B cell (primary cell): ENCODE measurements around the gene SRGAP1. TPM values are rescaled to one million over a fixed set of nuclear protein-coding genes. Genes with fewer than 3 reads are reported as not detected.

Experiments used
- ATAC-seq: fragments of 200-7000 bp; cut with Tn5 transposase; one replicate; pipeline ENCODE4 v1.10.0; 2021; ENCODE audit warnings: low read depth, mild to moderate bottlenecking, moderate number of reproducible peaks, moderate library complexity
- CTCF ChIA-PET: fragments of 350-600 bp; sonication (Branson Sonifier 250); formaldehyde crosslinking; loops from one replicate; lab custom pipeline; 2021; ENCODE audit warnings: antibody characterized with exemption, inconsistent platforms; lab: Charles Lee
- POLR2A ChIA-PET: fragments of 350-600 bp; sonication (Branson Sonifier 250); formaldehyde crosslinking; loops from one replicate; lab custom pipeline; 2021; ENCODE audit warnings: antibody characterized with exemption; lab: Charles Lee
- DNase-seq: peaks from one replicate; pipeline ENCODE4 v3.0.0; 2013
- H2AFZ ChIP-seq: 2 replicates; pipeline ENCODE4 v1.6.1; 2012; ENCODE audit warnings: mild to moderate bottlenecking, low read depth, low read length; ENCODE audit not compliant: insufficient read depth, poor library complexity, severe bottlenecking
- H3K27ac ChIP-seq, 2 donors: 1 replicate in 1 of 2; 2 replicates in 1 of 2; pipeline ENCODE4 v1.5.1; 2012 to 2013; ENCODE audit warnings: low read length in 2 of 2, mild to moderate bottlenecking in 2 of 2, moderate library complexity in 1 of 2
- H3K27me3 ChIP-seq, 4 experiments: fragments of 200-600 bp in 1 of 4; sonication (generic) in 1 of 4; replicated peaks in 1 of 4; 1 replicate in 2 of 4; 2 replicates in 2 of 4; pipeline versions ENCODE4 v1.6.1 to v1.7.0; 2013 to 2016; ENCODE audit warnings: low read length in 3 of 4, mild to moderate bottlenecking in 2 of 4, mixed read lengths in 1 of 4, moderate library complexity in 1 of 4; ENCODE audit not compliant: insufficient read depth in 4 of 4, control insufficient read depth in 3 of 4; ENCODE audit errors: control extremely low read depth in 1 of 4
- H3K36me3 ChIP-seq, 2 experiments: replicated peaks in 1 of 2; 1 replicate in 1 of 2; 2 replicates in 1 of 2; pipeline versions ENCODE4 v1.6.1 to v1.7.1; 2013; ENCODE audit warnings: low read length in 1 of 2; ENCODE audit not compliant: insufficient read depth in 2 of 2, control insufficient read depth in 1 of 2; ENCODE audit errors: control extremely low read depth in 1 of 2, extremely low read depth in 1 of 2
- H3K4me1 ChIP-seq, 2 donors: fragments of 200-600 bp in 1 of 2; sonication (generic) in 1 of 2; 1 replicate in 1 of 2; 2 replicates in 1 of 2; pipeline versions ENCODE4 v1.5.1 to v1.6.1; 2013 to 2017; ENCODE audit warnings: low read length in 2 of 2; ENCODE audit not compliant: control insufficient read depth in 2 of 2, insufficient read depth in 2 of 2
- H3K4me2 ChIP-seq: replicated peaks from 2 replicates; pipeline ENCODE3; 2012; ENCODE audit warnings: mild to moderate bottlenecking, low read depth, low read length; ENCODE audit not compliant: poor library complexity, severe bottlenecking
- H3K4me3 ChIP-seq, 5 experiments: fragments of 200-600 bp in 1 of 5; sonication (generic) in 1 of 5; 1 replicate in 3 of 5; 2 replicates in 2 of 5; pipeline versions ENCODE4 v1.5.1 to v1.7.0; 2011 to 2016; ENCODE audit warnings: low read length in 4 of 5, mild to moderate bottlenecking in 4 of 5, low read depth in 2 of 5, control low read depth in 1 of 5, moderate library complexity in 1 of 5; ENCODE audit not compliant: insufficient read depth in 1 of 5; ENCODE audit errors: control extremely low read depth in 1 of 5, extremely low read depth in 1 of 5
- H3K79me2 ChIP-seq: fragments of 200-600 bp; sonication (generic); one replicate; pipeline ENCODE4 v1.6.0; 2016; ENCODE audit warnings: low read length; ENCODE audit not compliant: control insufficient read depth, insufficient read depth
- H3K9ac ChIP-seq: fragments of 200-600 bp; sonication (generic); 2 replicates; pipeline ENCODE4 v1.6.1; 2017; ENCODE audit warnings: mild to moderate bottlenecking, low read length, moderate library complexity
- H3K9me3 ChIP-seq, 3 donors: one replicate each; pipeline versions ENCODE4 v1.6.1 to v1.7.1; 2013; ENCODE audit warnings: low read length in 2 of 3; ENCODE audit not compliant: control insufficient read depth in 2 of 3, insufficient read depth in 1 of 3; ENCODE audit errors: control extremely low read depth in 1 of 3
- H4K20me1 ChIP-seq: 2 replicates; pipeline ENCODE4 v1.6.0; 2012; ENCODE audit warnings: mild to moderate bottlenecking, low read length; ENCODE audit not compliant: insufficient read depth, control insufficient read depth, poor library complexity, severe bottlenecking
- H3K27ac Mint-ChIP-seq: one replicate; pipeline ENCODE4 v1.8.0; 2021; ENCODE audit warnings: mixed read lengths
- H3K27me3 Mint-ChIP-seq: one replicate; pipeline ENCODE4 v1.8.0; 2021; ENCODE audit warnings: mixed read lengths
- H3K4me1 Mint-ChIP-seq: one replicate; pipeline ENCODE4 v1.8.0; 2021; ENCODE audit warnings: mixed read lengths
- H3K4me3 Mint-ChIP-seq: one replicate; pipeline ENCODE4 v1.8.0; 2021; ENCODE audit warnings: mixed read lengths
- H3K9me3 Mint-ChIP-seq: one replicate; pipeline ENCODE4 v1.8.0; 2022; ENCODE audit warnings: mixed read lengths; ENCODE audit not compliant: insufficient read depth
- EZH2 ChIP-seq: IDR thresholded peaks from 2 replicates; pipeline ENCODE4 v1.6.1; 2012; ENCODE audit warnings: borderline replicate concordance, low read depth, mild to moderate bottlenecking, moderate library complexity, low read length; ENCODE audit not compliant: insufficient read depth, poor library complexity, severe bottlenecking
- WGBS: methylation state at CpG from one replicate; pipeline ENCODE4 v1.1.5; 2013; ENCODE audit warnings: missing lambda C conversion rate; ENCODE audit not compliant: insufficient coverage; 5-methylcytosine and 5-hydroxymethylcytosine counted together
- intact Hi-C: fragments of 100-400 bp; cut with micrococcal nuclease; formaldehyde crosslinking; loops from one replicate; pipeline ENCODE4 v1.10.0; 2022
- polyA plus RNA-seq: library from polyadenylated mRNA; depleted of rRNA; stranded (reverse); fragments of >200 nt; gene quantifications from 2 replicates; pipeline ENCODE4 v1.2.3, GENCODE V29; 2012
- total RNA-seq, 2 donors: library from RNA; stranded (reverse); fragments of 120-200 nt in 1 of 2; gene quantifications; 1 replicate in 1 of 2; 2 replicates in 1 of 2; pipeline versions ENCODE4 v1.2.3 to v1.2.4, GENCODE V29; 2013 to 2022
- TF ChIP-seq, protein P1 (sequence below): fragments of 200-600 bp; IDR thresholded peaks from one replicate; pipeline ENCODE4 v1.8.0; 2022; ENCODE audit warnings: antibody characterized with exemption, mild to moderate bottlenecking

Gene SRGAP1
- total and polyA plus RNA-seq, 2 donors (not counting 1 experiment from before 2014, with no cell fraction given), result under 0.01 to 0.22 TPM

DNA sequence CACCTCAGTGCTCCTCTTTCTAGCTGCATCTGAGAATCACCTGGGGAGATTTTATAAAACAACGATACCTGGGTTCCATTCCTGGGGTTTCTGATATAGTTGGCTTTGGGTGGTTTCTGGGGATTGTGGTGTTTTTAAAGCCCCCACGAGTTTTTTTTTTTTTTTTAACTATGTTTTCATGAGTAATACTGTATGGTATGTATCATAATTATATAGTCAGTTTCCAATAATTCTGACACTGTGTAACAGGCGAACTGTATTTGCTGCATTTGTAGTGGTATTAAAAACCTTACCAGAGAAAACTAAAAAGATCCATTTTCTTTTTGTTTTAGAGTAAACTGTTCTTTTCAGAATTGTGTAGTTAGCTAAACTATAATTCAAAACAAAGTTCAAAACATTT lies 84.9 kb downstream of the SRGAP1 start:
- TF ChIP-seq EZH2, result no peak
- TF ChIP-seq, protein P1, sequence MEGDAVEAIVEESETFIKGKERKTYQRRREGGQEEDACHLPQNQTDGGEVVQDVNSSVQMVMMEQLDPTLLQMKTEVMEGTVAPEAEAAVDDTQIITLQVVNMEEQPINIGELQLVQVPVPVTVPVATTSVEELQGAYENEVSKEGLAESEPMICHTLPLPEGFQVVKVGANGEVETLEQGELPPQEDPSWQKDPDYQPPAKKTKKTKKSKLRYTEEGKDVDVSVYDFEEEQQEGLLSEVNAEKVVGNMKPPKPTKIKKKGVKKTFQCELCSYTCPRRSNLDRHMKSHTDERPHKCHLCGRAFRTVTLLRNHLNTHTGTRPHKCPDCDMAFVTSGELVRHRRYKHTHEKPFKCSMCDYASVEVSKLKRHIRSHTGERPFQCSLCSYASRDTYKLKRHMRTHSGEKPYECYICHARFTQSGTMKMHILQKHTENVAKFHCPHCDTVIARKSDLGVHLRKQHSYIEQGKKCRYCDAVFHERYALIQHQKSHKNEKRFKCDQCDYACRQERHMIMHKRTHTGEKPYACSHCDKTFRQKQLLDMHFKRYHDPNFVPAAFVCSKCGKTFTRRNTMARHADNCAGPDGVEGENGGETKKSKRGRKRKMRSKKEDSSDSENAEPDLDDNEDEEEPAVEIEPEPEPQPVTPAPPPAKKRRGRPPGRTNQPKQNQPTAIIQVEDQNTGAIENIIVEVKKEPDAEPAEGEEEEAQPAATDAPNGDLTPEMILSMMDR, result no peak
- Histone ChIP-seq H3K27me3 (no peaks in the 10 kb centered on the region), H3K27ac (no peak overlapping the region), H3K4me1 (no peaks in the 10 kb centered on the region), H3K9me3 (no peaks in the 10 kb centered on the region), H3K36me3 (no peaks in the 10 kb centered on the region), H4K20me1 (no peaks in the 10 kb centered on the region), H2AFZ (no peak overlapping the region), H3K4me3 (no peak overlapping the region), H3K4me2 (no peak overlapping the region), H3K79me2 (no peaks in the 10 kb centered on the region), H3K9ac (no peak overlapping the region)
- no peaks in the 10 kb centered on the region for H3K9me3 Mint-ChIP-seq
- CTCF ChIA-PET, result no interaction called here
- H3K4me1 Mint-ChIP-seq, result no peaks in the 10 kb centered on the region
- intact Hi-C loops, result no loop called here
- POLR2A ChIA-PET, result no interaction called here
- DNase-seq (no peak), ATAC-seq (no peak)
- no peak overlapping the region for H3K27ac Mint-ChIP-seq
- H3K27me3 Mint-ChIP-seq, result peaks cover 9% of the 10 kb centered on the region
- WGBS, result no CpG with 5 or more reads among the region's 3 CpGs
- no peak overlapping the region for H3K4me3 Mint-ChIP-seq

GRCh38 chr12:63930971-63931370 lies 86.5 kb downstream of the SRGAP1 start:
- H3K4me3 ChIP-seq, result no peak overlapping the region
- no peak overlapping the region for H3K9ac ChIP-seq
- H4K20me1 ChIP-seq, result no peaks in the 10 kb centered on the region
- H3K27ac Mint-ChIP-seq, result no peak overlapping the region
- H3K27me3 ChIP-seq, result no peaks in the 10 kb centered on the region
- H3K9me3 ChIP-seq, result no peaks in the 10 kb centered on the region
- peaks cover 9% of the 10 kb centered on the region for H3K27me3 Mint-ChIP-seq
- no peak for TF ChIP-seq EZH2
- TF ChIP-seq, protein P1, result no peak
- no peaks in the 10 kb centered on the region for H3K4me1 ChIP-seq
- H3K4me3 Mint-ChIP-seq, result no peak overlapping the region
- ChIA-PET POLR2A (no interaction called here), CTCF (no interaction called here)
- H3K36me3 ChIP-seq, result no peaks in the 10 kb centered on the region
- no peaks in the 10 kb centered on the region for H3K4me1 Mint-ChIP-seq
- no CpG with 5 or more reads among the region's 3 CpGs for WGBS
- no peaks in the 10 kb centered on the region for H3K9me3 Mint-ChIP-seq
- H3K79me2 ChIP-seq, result no peaks in the 10 kb centered on the region
- ATAC-seq (no peak), DNase-seq (no peak)
- no peak overlapping the region for H3K27ac ChIP-seq
- no peak overlapping the region for H2AFZ ChIP-seq
- H3K4me2 ChIP-seq, result no peak overlapping the region
- intact Hi-C loops, result no loop called here
